Measurements from ENCODE around the gene RALGAPA2.

Gene RALGAPA2

GRCh38 chr20:20683020-20683419 is 29.4 kb downstream of the RALGAPA2 start:
- no peak for DNase-seq

- DNase-seq: no peak
Measured at GRCh38 chr20:20680991-20681508, 31.4 kb downstream of the RALGAPA2 start.

GRCh38 chr20:20679316-20679715 is 33.1 kb downstream of the RALGAPA2 start:
- DNase-seq: no peak

GRCh38 chr20:20677186-20677585 is 35.3 kb downstream of the RALGAPA2 start:
- DNase-seq: no peak

GRCh38 chr20:20668639-20669038 is 43.8 kb downstream of the RALGAPA2 start:
- no peak for DNase-seq

GRCh38 chr20:20666359-20666758 is 46.1 kb downstream of the RALGAPA2 start:
- DNase-seq: no peak

GRCh38 chr20:20665606-20666332 is 46.7 kb downstream of the RALGAPA2 start:
- no peak for DNase-seq

GRCh38 chr20:20664795-20665589 is 47.5 kb downstream of the RALGAPA2 start:
- no peak for DNase-seq

- no peak for DNase-seq
Measured at GRCh38 chr20:20663841-20664240, 48.6 kb downstream of the RALGAPA2 start.

GRCh38 chr20:20658871-20659431 is 53.5 kb downstream of the RALGAPA2 start:
- no peak for DNase-seq

GRCh38 chr20:20658123-20658522 is 54.3 kb downstream of the RALGAPA2 start:
- no peak for DNase-seq

- no peak for DNase-seq
Measured at GRCh38 chr20:20657092-20657491, 55.4 kb downstream of the RALGAPA2 start.

GRCh38 chr20:20655883-20656282 is 56.6 kb downstream of the RALGAPA2 start:
- DNase-seq: no peak

GRCh38 chr20:20649945-20650344 is 62.5 kb downstream of the RALGAPA2 start:
- DNase-seq: no peak

GRCh38 chr20:20643927-20644326 is 68.5 kb downstream of the RALGAPA2 start:
- DNase-seq: no peak

GRCh38 chr20:20641783-20642182 is 70.7 kb downstream of the RALGAPA2 start:
- DNase-seq: no peak

- DNase-seq: no peak
Measured at GRCh38 chr20:20638878-20639277, 73.6 kb downstream of the RALGAPA2 start.

- DNase-seq: no peak
Measured at GRCh38 chr20:20637998-20638725, 74.3 kb downstream of the RALGAPA2 start.

GRCh38 chr20:20635006-20635405 is 77.4 kb downstream of the RALGAPA2 start:
- DNase-seq: no peak

GRCh38 chr20:20632644-20633043 is 79.8 kb downstream of the RALGAPA2 start:
- DNase-seq: no peak

GRCh38 chr20:20630551-20630950 is 81.9 kb downstream of the RALGAPA2 start:
- DNase-seq: no peak

- no peak for DNase-seq
Measured at GRCh38 chr20:20629556-20630188, 82.8 kb downstream of the RALGAPA2 start.

GRCh38 chr20:20628314-20628713 is 84.1 kb downstream of the RALGAPA2 start:
- DNase-seq: no peak

All from activated CD8-positive, alpha-beta memory T cell treated with anti-CD3 and anti-CD28 coated beads, Interleukin-2, amount 50 U/mL, for 4 hours (primary cell).